SK-MEL-5 (cell line): ENCODE results near the gene CACNA1D. TPM values are rescaled to one million over a fixed set of nuclear protein-coding genes. Genes with fewer than 3 reads are reported as not detected.
"Not testable (repeated sequence)": the region's sequence is repeated elsewhere in the genome, so short reads cannot be mapped to it uniquely, and the experiment has no call there.

ENCODE experiments used
- DNase-seq: peaks from one replicate; pipeline ENCODE4 v3.0.0-alpha.2; 2016; ENCODE audit warnings: low read depth, low spot score
- in situ Hi-C: cut with HindIII; loops from 2 replicates; pipeline ENCODE4 v1.10.0; 2016; ENCODE audit warnings: low sequenced_read_pairs, high pct_unique_total_duplicates, low pct_unique_long_range_greater_than_20kb
- total RNA-seq: library from RNA; depleted of rRNA; stranded (reverse); fragments of >200 nt; shearing (Covaris generic); gene quantifications from 2 replicates; pipeline ENCODE4 v1.2.3, GENCODE V29; 2014

CACNA1D gene
- total RNA-seq, 1 experiment from 2014 or later: 3.2 TPM

- DNase-seq: no peak
- in situ Hi-C loops: no loop called here
These were observed 155.4 kb downstream of the CACNA1D start for GRCh38 chr3:53649816-53650215.

GRCh38 chr3:53650424-53650823, 156.0 kb downstream of the CACNA1D start:
- no peak for DNase-seq
- in situ Hi-C loops: no loop called here

- in situ Hi-C loops: no loop called here
These were observed 156.7 kb downstream of the CACNA1D start for GRCh38 chr3:53650928-53651661.

GRCh38 chr3:53651927-53652326, 157.5 kb downstream of the CACNA1D start:
- DNase-seq: no peak
- in situ Hi-C loops: no loop called here

More at GRCh38 chr3:53650928-53651661, 156.7 kb downstream of the CACNA1D start:
- DNase-seq: no peak

- no peak for DNase-seq
- in situ Hi-C loops: no loop called here
These were observed 163.2 kb downstream of the CACNA1D start for GRCh38 chr3:53657651-53658050.

- no peak for DNase-seq
- in situ Hi-C loops: no loop called here
These were observed 164.3 kb downstream of the CACNA1D start for GRCh38 chr3:53658613-53659193.

- no peak for DNase-seq
- in situ Hi-C loops: no loop called here
These were observed 165.6 kb downstream of the CACNA1D start for GRCh38 chr3:53659996-53660395.

GRCh38 chr3:53661480-53661879, 167.1 kb downstream of the CACNA1D start:
- in situ Hi-C loops: no loop called here
- DNase-seq: no peak

GRCh38 chr3:53664812-53665211, 170.4 kb downstream of the CACNA1D start:
- in situ Hi-C loops, DNase-seq: not testable (repeated sequence)

- DNase-seq: no peak
- in situ Hi-C loops: no loop called here
These were observed 171.4 kb downstream of the CACNA1D start for GRCh38 chr3:53665608-53666425.

- in situ Hi-C loops: no loop called here
- DNase-seq: peak; percentile 41
These were observed 174.5 kb downstream of the CACNA1D start for GRCh38 chr3:53668872-53669271.

- in situ Hi-C loops: no loop called here
- DNase-seq: no peak
These were observed 176.3 kb downstream of the CACNA1D start for GRCh38 chr3:53670721-53671120.

GRCh38 chr3:53671192-53671960, 177.0 kb downstream of the CACNA1D start:
- no peak for DNase-seq
- in situ Hi-C loops: no loop called here

- in situ Hi-C loops: no loop called here
These were observed 177.5 kb downstream of the CACNA1D start for GRCh38 chr3:53671961-53672299.

GRCh38 chr3:53672981-53673380, 178.6 kb downstream of the CACNA1D start:
- DNase-seq: no peak
- in situ Hi-C loops: no loop called here

More at GRCh38 chr3:53671961-53672299, 177.5 kb downstream of the CACNA1D start:
- no peak for DNase-seq

GRCh38 chr3:53673722-53674350, 179.4 kb downstream of the CACNA1D start:
- DNase-seq: no peak
- in situ Hi-C loops: no loop called here

- in situ Hi-C loops: no loop called here
- DNase-seq: no peak
These were observed 180.2 kb downstream of the CACNA1D start for GRCh38 chr3:53674582-53674981.
